MCF 10A (cell line): Measurements from ENCODE around the gene FTCD. TPM values are rescaled to one million over a fixed set of nuclear protein-coding genes. Genes with fewer than 3 reads are reported as not detected.

Experiments
- BruUV-seq: library from RNA; stranded (reverse); fragments of 400-500 nt; replicated peaks from 2 replicates; lab custom pipeline; 2021; lab: Mats Ljungman, UMichigan
- CTCF ChIA-PET: fragments of 300-600 bp; sonication (Branson Sonifier 250); formaldehyde crosslinking; extraction: SDS; loops from one replicate; lab custom pipeline; 2021; ENCODE audit warnings: antibody characterized with exemption, inconsistent platforms; lab: Yijun Ruan, JAX
- POLR2A ChIA-PET: fragments of 300-600, 350-650 bp; sonication (Branson Sonifier 250); formaldehyde crosslinking; extraction: SDS; loops from one replicate; lab custom pipeline; 2020; ENCODE audit warnings: antibody characterized with exemption, inconsistent platforms; lab: Yijun Ruan, JAX
- DNase-seq: peaks from one replicate; pipeline ENCODE4 v3.0.0-alpha.2; 2018; ENCODE audit not compliant: unreplicated experiment
- H3K27ac Mint-ChIP-seq: one replicate; pipeline ENCODE4 v1.8.0; 2022; ENCODE audit warnings: mild to moderate bottlenecking, low read depth, mixed read lengths; ENCODE audit not compliant: unreplicated experiment
- H3K27me3 Mint-ChIP-seq: one replicate; pipeline ENCODE4 v1.8.0; 2022; ENCODE audit warnings: mixed read lengths; ENCODE audit not compliant: insufficient read depth, unreplicated experiment
- H3K36me3 Mint-ChIP-seq: one replicate; pipeline ENCODE4 v1.8.0; 2022; ENCODE audit warnings: mild to moderate bottlenecking, moderate library complexity, mixed read lengths; ENCODE audit not compliant: insufficient read depth, unreplicated experiment
- H3K4me1 Mint-ChIP-seq: one replicate; pipeline ENCODE4 v1.8.0; 2022; ENCODE audit warnings: mixed read lengths; ENCODE audit not compliant: insufficient read depth, unreplicated experiment
- H3K4me3 Mint-ChIP-seq: one replicate; pipeline ENCODE4 v1.8.0; 2022; ENCODE audit warnings: mild to moderate bottlenecking, moderate library complexity, mixed read lengths; ENCODE audit not compliant: unreplicated experiment
- H3K9me3 Mint-ChIP-seq: one replicate; pipeline ENCODE4 v1.8.0; 2022; ENCODE audit warnings: mixed read lengths; ENCODE audit not compliant: unreplicated experiment
- CTCF ChIP-seq: fragments of 200-600 bp; IDR thresholded peaks from one replicate; pipeline ENCODE4 v1.8.0; 2022; ENCODE audit warnings: antibody characterized with exemption, mild to moderate bottlenecking; ENCODE audit not compliant: unreplicated experiment
- intact Hi-C: fragments of 100-400 bp; cut with micrococcal nuclease; formaldehyde crosslinking; loops from 2 replicates; pipeline ENCODE4 v1.14.1; 2022
- total RNA-seq: library from RNA; stranded (reverse); gene quantifications from 2 replicates; pipeline ENCODE4 v1.2.3, GENCODE V29; 2022

FTCD gene
- total RNA-seq, 1 experiment from 2014 or later = not detected

DNA sequence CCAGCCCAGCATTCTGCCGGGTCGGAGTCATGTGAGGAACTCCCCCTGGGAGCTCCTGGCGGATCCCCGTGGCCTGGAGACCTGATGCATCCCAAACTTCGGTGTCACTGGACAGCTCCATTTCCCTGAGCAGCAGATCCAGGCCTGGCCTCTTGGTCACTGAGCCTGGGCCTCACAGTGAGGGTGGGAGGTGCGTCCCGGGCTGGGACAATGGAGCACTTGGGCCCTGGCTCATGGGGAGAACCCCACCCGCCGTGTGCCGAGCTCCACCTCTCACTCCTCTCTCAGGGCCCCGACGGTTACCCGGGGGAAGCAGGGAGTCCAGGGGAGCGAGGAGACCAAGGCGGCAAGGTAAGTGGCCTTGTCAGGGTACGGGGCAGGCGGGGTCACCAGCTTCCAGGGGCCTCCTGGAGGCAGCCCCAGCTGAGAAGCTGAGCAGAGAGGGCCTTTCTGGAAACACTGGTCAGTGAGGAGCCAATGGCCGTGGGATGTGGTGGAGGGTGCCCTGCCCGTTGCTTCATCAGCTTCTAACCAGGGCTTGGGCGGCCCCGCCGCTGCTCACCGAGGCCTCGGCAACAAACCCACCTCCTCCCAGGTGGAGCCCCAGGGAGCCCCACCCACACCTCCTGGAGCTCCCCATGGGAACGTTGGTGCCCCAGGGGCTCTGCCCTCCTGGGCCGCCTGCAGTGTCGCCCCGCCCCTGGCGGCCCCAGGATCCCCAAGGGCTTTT is 37.6 kb downstream of the FTCD start:
- H3K9me3 Mint-ChIP-seq = no peaks in the 10 kb centered on the region
- no peak for TF ChIP-seq CTCF
- H3K4me3 Mint-ChIP-seq = no peak overlapping the region
- DNase-seq = no peak
- no peaks in the 10 kb centered on the region for H3K27me3 Mint-ChIP-seq
- H3K27ac Mint-ChIP-seq = no peak overlapping the region
- BruUV-seq = no TSS peak
- ChIA-PET CTCF (interaction anchor here (0.7 to 0.9 kb wide), 4 partner anchors 21 to 139 kb away, joined by 3 to 7 read pairs (median 3); no protein-coding TSS in a partner anchor), POLR2A (no interaction called here)
- peaks cover 11% of the 10 kb centered on the region for H3K4me1 Mint-ChIP-seq
- no peaks in the 10 kb centered on the region for H3K36me3 Mint-ChIP-seq
- intact Hi-C loops = no loop called here

DNA sequence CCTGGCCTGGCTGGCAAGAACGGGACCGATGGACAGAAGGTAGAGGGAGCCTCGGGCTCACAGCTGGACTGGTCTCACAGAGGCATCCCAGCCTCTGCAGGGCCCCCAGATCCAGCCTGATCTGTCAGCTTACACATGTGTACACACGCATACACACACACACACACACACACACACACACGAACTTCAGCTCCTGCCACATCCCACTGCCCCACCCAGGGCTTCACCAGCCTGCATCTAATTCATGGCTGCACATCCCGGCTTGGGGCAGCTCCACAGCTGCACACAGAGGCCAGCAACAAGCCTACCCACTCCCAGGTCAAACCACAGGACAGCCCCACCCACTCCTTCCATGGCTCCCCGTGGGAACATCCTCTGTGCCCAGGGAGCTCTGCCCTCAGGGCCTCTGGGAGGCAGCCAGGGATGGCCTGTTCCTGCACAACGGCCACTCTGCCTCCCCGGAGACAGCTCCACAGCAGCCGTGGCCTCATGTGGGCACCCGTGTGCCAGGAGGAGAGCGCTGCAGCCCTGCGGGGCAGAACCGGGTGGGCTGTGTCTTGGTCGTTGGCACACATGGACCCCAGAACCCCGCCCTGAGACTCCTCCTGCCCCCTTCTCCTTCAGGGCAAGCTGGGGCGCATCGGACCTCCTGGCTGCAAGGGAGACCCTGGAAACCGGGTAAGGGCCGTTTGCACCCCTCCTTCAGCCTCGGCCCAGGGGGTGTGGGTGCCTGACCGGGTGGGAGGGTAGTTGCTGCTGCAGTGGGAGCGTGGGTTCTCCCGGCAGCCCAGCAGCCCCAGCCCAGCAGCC is 38.4 kb downstream of the FTCD start:
- ChIA-PET CTCF (interaction anchor here (0.6 to 0.9 kb wide), 5 partner anchors 22 to 140 kb away, joined by 3 to 7 read pairs (median 3); no protein-coding TSS in a partner anchor), POLR2A (no interaction called here)
- BruUV-seq = no TSS peak
- peak; percentile 55 for DNase-seq
- no peak for TF ChIP-seq CTCF
- intact Hi-C loops = no loop called here
- Mint-ChIP-seq H3K27me3 (no peaks in the 10 kb centered on the region), H3K4me1 (peaks cover 6% of the 10 kb centered on the region), H3K36me3 (no peaks in the 10 kb centered on the region), H3K27ac (no peak overlapping the region), H3K9me3 (no peaks in the 10 kb centered on the region), H3K4me3 (no peak overlapping the region)

- H3K4me1 Mint-ChIP-seq = peaks cover 5% of the 10 kb centered on the region
- POLR2A ChIA-PET = no interaction called here
- H3K9me3 Mint-ChIP-seq = no peaks in the 10 kb centered on the region
Observed at GRCh38 chr21:46116189-46116775, 39.1 kb downstream of the FTCD start.

More at GRCh38 chr21:46116189-46116775, 39.1 kb downstream of the FTCD start:
- no peak overlapping the region for H3K27ac Mint-ChIP-seq
- no peaks in the 10 kb centered on the region for H3K27me3 Mint-ChIP-seq
- CTCF ChIA-PET = interaction anchor here (0.6 to 0.9 kb wide), 3 partner anchors 33 to 141 kb away, joined by 3 read pairs; no protein-coding TSS in a partner anchor
- H3K4me3 Mint-ChIP-seq = no peak overlapping the region
- BruUV-seq = no TSS peak
- intact Hi-C loops = no loop called here
- H3K36me3 Mint-ChIP-seq = no peaks in the 10 kb centered on the region
- DNase-seq = no peak
- TF ChIP-seq CTCF = no peak
